Gastroesophageal sphincter (tissue), 4 donors: ENCODE measurements around the gene ADGB. TPM values are rescaled to one million over a fixed set of nuclear protein-coding genes. Genes with fewer than 3 reads are reported as not detected.
"Not testable (repeated sequence)": the region's sequence is repeated elsewhere in the genome, so short reads cannot be mapped to it uniquely, and the experiment has no call there.

ENCODE experiments used
- ATAC-seq: fragments of 150-250 bp; one replicate; pipeline ENCODE4 v1.9.1; 2016; ENCODE audit warnings: mild to moderate bottlenecking, moderate library complexity
- H3K27ac ChIP-seq, 4 donors: fragments of 200-600 bp; sonication (generic) in 3 of 4; 1 replicate in 3 of 4; 2 replicates in 1 of 4; pipeline ENCODE4 v1.5.1; 2016 to 2019
- H3K27me3 ChIP-seq: fragments of 200-600 bp; sonication (generic); one replicate; pipeline ENCODE4 v1.5.1; 2019
- H3K36me3 ChIP-seq, 2 donors: fragments of 200-600 bp; sonication (generic); one replicate each; pipeline ENCODE4 v1.5.1; 2019; ENCODE audit warnings: control low read depth in 1 of 2
- H3K4me1 ChIP-seq, 3 donors: fragments of 200-600 bp; sonication (generic); 1 replicate in 2 of 3; 2 replicates in 1 of 3; pipeline ENCODE4 v1.5.1; 2016 to 2019; ENCODE audit warnings: control low read depth in 2 of 3
- H3K4me3 ChIP-seq, 2 donors: fragments of 200-600 bp; sonication (generic); one replicate each; pipeline ENCODE4 v1.5.1; 2019; ENCODE audit warnings: mild to moderate bottlenecking in 1 of 2, moderate library complexity in 1 of 2
- H3K9me3 ChIP-seq, 3 donors: fragments of 200-600 bp; sonication (generic); one replicate each; pipeline ENCODE4 v1.5.1; 2017 to 2019; ENCODE audit warnings: control low read depth in 2 of 3
- CTCF ChIP-seq, 4 experiments: fragments of 200-600 bp in 2 of 4; fragments of 450-650 bp in 2 of 4; sonication (generic) in 1 of 4; IDR thresholded peaks; one replicate each; pipeline ENCODE4 v1.5.1; 2017 to 2019; ENCODE audit warnings: antibody characterized with exemption in 4 of 4, mild to moderate bottlenecking in 2 of 4, moderate library complexity in 2 of 4
- EP300 ChIP-seq: sonication (generic); formaldehyde crosslinking; IDR thresholded peaks from one replicate; pipeline ENCODE4 v1.6.1; 2017; ENCODE audit warnings: antibody characterized with exemption, mild to moderate bottlenecking
- POLR2A ChIP-seq, 2 donors: fragments of 450-650 bp; IDR thresholded peaks; one replicate each; pipeline ENCODE4 v1.6.1; 2017; ENCODE audit warnings: antibody characterized with exemption in 2 of 2, mild to moderate bottlenecking in 2 of 2, moderate library complexity in 1 of 2
- POLR2AphosphoS5 ChIP-seq: sonication (generic); formaldehyde crosslinking; IDR thresholded peaks from one replicate; pipeline ENCODE4 v1.6.1; 2017; ENCODE audit warnings: antibody characterized with exemption
- WGBS, 2 donors: methylation state at CpG; one replicate each; pipeline ENCODE4 v1.1.5; 2018; ENCODE audit warnings: low coverage in 1 of 2; 5-methylcytosine and 5-hydroxymethylcytosine counted together
- total RNA-seq, 4 donors: library from RNA; depleted of rRNA; stranded (reverse); fragments of >200 nt; gene quantifications; one replicate each; pipeline ENCODE4 v1.1.0, GENCODE V29; 2016

ADGB gene
- total RNA-seq, 4 donors from 2014 or later, result not detected

- ATAC-seq, result no peak
- no peaks in the 10 kb centered on the region for H3K27me3 ChIP-seq
- H3K27ac ChIP-seq, result no peak overlapping the region
- no peaks in the 10 kb centered on the region for H3K9me3 ChIP-seq
- TF ChIP-seq POLR2A (IDR thresholded peaks at IDR 0.05) (no peak), POLR2AphosphoS5 (no peak), EP300 (no peak), CTCF (IDR thresholded peaks at IDR 0.05) (no peak)
- H3K36me3 ChIP-seq, result no peaks in the 10 kb centered on the region
- no peaks in the 10 kb centered on the region for H3K4me1 ChIP-seq
- 81% methylated on average over 5 of the region's 6 CpGs; no CpG with 5 or more reads in 1 of the 2 donors for WGBS, 2 donors
- no peak overlapping the region for H3K4me3 ChIP-seq
Observed at GRCh38 chr6:146850238-146850896, 251.6 kb downstream of the ADGB start.

DNA sequence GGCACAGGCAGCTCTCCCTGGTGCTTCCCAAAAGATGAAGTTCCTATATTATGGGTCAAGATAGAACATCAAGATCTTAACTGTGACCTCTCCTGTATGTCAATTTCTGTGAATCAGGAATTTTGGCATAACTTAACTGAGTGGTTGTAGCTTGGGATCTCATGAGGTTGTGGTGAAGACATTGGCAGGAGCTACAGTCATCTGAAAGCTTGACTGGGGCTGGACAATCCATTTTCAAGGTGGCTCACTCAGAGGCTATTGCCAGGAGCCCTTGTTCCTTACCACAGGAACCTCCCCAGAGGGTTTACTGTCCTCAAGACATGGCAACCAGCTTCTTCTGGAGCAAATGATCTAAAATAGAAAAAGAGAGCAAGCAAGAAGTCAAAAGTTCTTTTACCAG lies 252.2 kb downstream of the ADGB start:
- no peak overlapping the region for H3K4me3 ChIP-seq
- TF ChIP-seq EP300 (no peak), POLR2AphosphoS5 (no peak), POLR2A (IDR thresholded peaks at IDR 0.05) (no peak), CTCF (IDR thresholded peaks at IDR 0.05) (no peak)
- no peak for ATAC-seq

DNA sequence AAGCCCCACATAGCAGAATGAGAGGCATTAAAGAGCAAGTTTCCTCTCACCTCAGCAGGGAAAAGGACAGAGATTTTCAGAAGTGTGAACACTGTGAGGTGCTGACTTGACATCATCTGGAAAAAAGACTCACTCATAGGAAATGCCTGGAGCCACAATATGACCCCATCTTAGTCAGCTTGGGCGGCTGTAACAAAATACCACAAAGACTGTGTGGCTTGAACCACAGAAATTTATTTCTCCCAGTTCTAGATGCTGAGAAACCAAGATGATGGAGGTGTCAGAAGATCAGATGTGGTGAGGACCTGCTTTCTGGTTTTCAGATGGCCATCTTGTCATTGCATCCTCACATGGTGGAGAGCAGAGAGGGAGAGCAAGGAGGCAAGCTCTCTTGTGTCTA lies 253.1 kb downstream of the ADGB start:
- no peaks in the 10 kb centered on the region for H3K9me3 ChIP-seq
- H3K4me1 ChIP-seq, result no peaks in the 10 kb centered on the region
- H3K36me3 ChIP-seq, result no peaks in the 10 kb centered on the region
- no peaks in the 10 kb centered on the region for H3K27me3 ChIP-seq
- no peak overlapping the region for H3K4me3 ChIP-seq
- ATAC-seq, result no peak
- no peak overlapping the region for H3K27ac ChIP-seq
- TF ChIP-seq POLR2A (IDR thresholded peaks at IDR 0.05), result no peak
- no peak for TF ChIP-seq CTCF (IDR thresholded peaks at IDR 0.05)
- TF ChIP-seq EP300, result no peak
- no peak for TF ChIP-seq POLR2AphosphoS5
- WGBS, 2 donors, result 67 to 71% methylated on average over 1 of the region's 1 CpG

More for the DNA sequence above, 252.2 kb downstream of the ADGB start:
- Histone ChIP-seq H3K36me3 (no peaks in the 10 kb centered on the region), H3K27me3 (no peaks in the 10 kb centered on the region), H3K9me3 (no peaks in the 10 kb centered on the region), H3K4me1 (no peaks in the 10 kb centered on the region), H3K27ac (no peak overlapping the region)

GRCh38 chr6:146854521-146855255 lies 255.9 kb downstream of the ADGB start:
- WGBS, 2 donors, result 85 to 94% methylated on average over 6 of the region's 6 CpGs
- not testable (repeated sequence) for H3K9me3 ChIP-seq, H3K4me3 ChIP-seq, H3K27me3 ChIP-seq, ATAC-seq, H3K36me3 ChIP-seq, H3K27ac ChIP-seq, H3K4me1 ChIP-seq

DNA sequence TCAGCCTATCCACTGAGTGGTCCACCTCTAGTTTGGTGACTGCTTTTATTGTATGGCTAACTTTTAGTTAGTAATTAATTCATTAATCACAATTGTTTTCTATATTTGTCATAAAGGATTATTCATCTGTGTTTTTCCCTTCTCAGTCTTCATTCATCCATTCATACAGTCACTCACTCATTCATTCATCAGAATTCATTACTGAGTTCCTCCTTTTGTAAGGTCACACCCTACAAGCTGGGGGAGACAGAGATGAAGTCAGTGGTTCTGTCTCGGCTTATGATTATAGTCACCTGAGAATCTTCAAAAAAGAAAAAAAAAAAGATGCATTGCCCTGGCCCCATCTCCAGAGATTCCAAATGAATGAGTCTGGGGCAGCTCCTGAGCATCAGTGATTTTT lies 257.1 kb downstream of the ADGB start:
- no peaks in the 10 kb centered on the region for H3K36me3 ChIP-seq
- 67% methylated on average over 1 of the region's 1 CpG; no CpG with 5 or more reads in 1 of the 2 donors for WGBS, 2 donors

More for the DNA sequence above, 257.1 kb downstream of the ADGB start:
- Histone ChIP-seq H3K4me1 (peaks cover 0 to 10% (median 0%) of the 10 kb centered on the region in 3 donors), H3K4me3 (no peak overlapping the region), H3K9me3 (no peaks in the 10 kb centered on the region), H3K27ac (no peak overlapping the region), H3K27me3 (no peaks in the 10 kb centered on the region)
- TF ChIP-seq POLR2AphosphoS5 (no peak), POLR2A (IDR thresholded peaks at IDR 0.05) (no peak), CTCF (IDR thresholded peaks at IDR 0.05) (no peak), EP300 (no peak)
- ATAC-seq, result no peak
